ENCODE results near the gene RDH16. TPM values are rescaled to one million over a fixed set of nuclear protein-coding genes. Genes with fewer than 3 reads are reported as not detected.

Gene RDH16
- total RNA-seq (2022) = 0.39 and 0.53 TPM in 2 replicates
- percentile 31 among the genes with signal in this experiment for Bru-seq, nascent RNA
- percentile 34 among the genes with signal in this experiment for BruChase-seq, experiment 1, labeled RNA remaining after a 2-hour chase
- BruChase-seq, experiment 2, labeled RNA remaining after a 6-hour chase = percentile 29 among the genes with signal in this experiment
- long read RNA-seq = 0 reads

GRCh38 chr12:56957229-56958052, at the start of gene RDH16:
RDH16 (minus strand) TSS chr12:56957608; CDS start chr12:56957462, 146 bp downstream.
- no TSS peak for BruUV-seq (replicated peaks)
- no peaks in the 10 kb centered on the region for H3K9me3 ChIP-seq
- H3K4me1 Mint-ChIP-seq (ENCODE audit: low read depth, unreplicated experiment) = peaks cover 13% of the 10 kb centered on the region
- no peak within 1 kb of the TSS for H3K27ac Mint-ChIP-seq (ENCODE audit: unreplicated experiment)
- CTCF ChIA-PET = no interaction called here
- H3K9me3 Mint-ChIP-seq (ENCODE audit: unreplicated experiment) = no peaks in the 10 kb centered on the region
- no peak for TF ChIP-seq CTCF (IDR thresholded peaks at IDR 0.05; ENCODE audit: insufficient read depth in 1 of 2, low read depth in 1 of 2, low read length in 1 of 2, severe bottlenecking in 1 of 2, unreplicated experiment in 1 of 2)
- no peaks in the 10 kb centered on the region for H3K36me3 Mint-ChIP-seq (ENCODE audit: insufficient read depth, unreplicated experiment)
- no peaks in the 10 kb centered on the region for H3K27me3 Mint-ChIP-seq (ENCODE audit: insufficient read depth, unreplicated experiment)
- intact Hi-C loops (cut with micrococcal nuclease; ENCODE audit: unreplicated experiment) = no loop called here
- DNase-seq = peak in 1 of 2 experiments; percentile 16
- H3K4me1 ChIP-seq = peaks cover 12% of the 10 kb centered on the region; the same call in 1 of the 2 replicates
- no peak within 1 kb of the TSS for H3K4me3 ChIP-seq (ENCODE audit: low read depth, low read length)
- H3K4me3 Mint-ChIP-seq (ENCODE audit: unreplicated experiment) = peak within 1 kb of the TSS; percentile 4
- H3K27me3 ChIP-seq (replicated peaks; ENCODE audit: control insufficient read depth, insufficient read depth, low read length) = no peaks in the 10 kb centered on the region
- POLR2A ChIA-PET = interaction anchor here (0.6 kb wide), 2 partner anchors 71 to 170 kb away, joined by 4 to 6 read pairs; no protein-coding TSS in a partner anchor
- no peaks in the 10 kb centered on the region for H3K36me3 ChIP-seq (ENCODE audit: control insufficient read depth, insufficient read depth, low read length)

- DNase-seq = no peak
- Histone ChIP-seq H3K4me1 (peaks cover 23% of the 10 kb centered on the region), H3K27me3 (replicated peaks; ENCODE audit: control insufficient read depth, insufficient read depth, low read length) (no peaks in the 10 kb centered on the region), H3K36me3 (ENCODE audit: control insufficient read depth, insufficient read depth, low read length) (peaks cover 6% of the 10 kb centered on the region; the same call in 1 of the 2 replicates), H3K9me3 (no peaks in the 10 kb centered on the region), H3K4me3 (ENCODE audit: low read depth, low read length) (peak overlapping the region; percentile 22)
- Mint-ChIP-seq H3K27me3 (ENCODE audit: insufficient read depth, unreplicated experiment) (no peaks in the 10 kb centered on the region), H3K4me3 (ENCODE audit: unreplicated experiment) (peak overlapping the region; percentile 80), H3K9me3 (ENCODE audit: unreplicated experiment) (no peaks in the 10 kb centered on the region), H3K4me1 (ENCODE audit: low read depth, unreplicated experiment) (peaks cover 41% of the 10 kb centered on the region), H3K27ac (ENCODE audit: unreplicated experiment) (peak overlapping the region; percentile 57), H3K36me3 (ENCODE audit: insufficient read depth, unreplicated experiment) (peaks cover 22% of the 10 kb centered on the region)
- intact Hi-C loops (cut with micrococcal nuclease; ENCODE audit: unreplicated experiment) = no loop called here
- BruUV-seq (replicated peaks) = no TSS peak
- CTCF ChIA-PET = interaction anchor here (0.7 kb wide), 1 partner anchor 13 kb away, joined by 4 read pairs; a partner anchor contains a TSS
- POLR2A ChIA-PET = no interaction called here
- no peak for TF ChIP-seq CTCF (IDR thresholded peaks at IDR 0.05; ENCODE audit: insufficient read depth in 1 of 2, low read depth in 1 of 2, low read length in 1 of 2, severe bottlenecking in 1 of 2, unreplicated experiment in 1 of 2)
Observed at GRCh38 chr12:57006809-57007475, 49.5 kb upstream of the RDH16 start.
